HepG2 (cell line): ENCODE results near the gene PRICKLE3. TPM values are rescaled to one million over a fixed set of nuclear protein-coding genes. Genes with fewer than 3 reads are reported as not detected.
A peak's percentile ranks its signal among the peaks of the same experiment; 100 is the strongest.

Source experiments
- ARNT2 ChIP-seq: sonication (generic); formaldehyde crosslinking; IDR thresholded peaks from 2 replicates; pipeline ENCODE4 v1.8.0; 2022; ENCODE audit warnings: mild to moderate bottlenecking, low read depth, missing genetic modification reagents, moderate library complexity
- DR1 ChIP-seq: sonication (generic); formaldehyde crosslinking; IDR thresholded peaks from 2 replicates; pipeline ENCODE4 v1.8.0; 2021; ENCODE audit warnings: mild to moderate bottlenecking, missing genetic modification reagents, inconsistent platforms
- FOXC1 ChIP-seq: sonication (generic); formaldehyde crosslinking; IDR thresholded peaks from 2 replicates; pipeline ENCODE4 v1.8.0; 2022; ENCODE audit warnings: mild to moderate bottlenecking, missing genetic modification reagents, borderline replicate concordance
- KLF6 ChIP-seq: IDR thresholded peaks from 2 replicates; pipeline ENCODE4 v1.8.0; 2016; ENCODE audit warnings: missing biosample characterization, missing genetic modification reagents
- MBNL3 ChIP-seq: fragments of 250-450 bp; sonication (Bioruptor Pico); conservative IDR thresholded peaks from 2 replicates; pipeline ENCODE4 v1.8.0; 2022; ENCODE audit warnings: mild to moderate bottlenecking, inconsistent platforms
- NR2F1 ChIP-seq, 2 experiments: fragments of 450-650 bp in 1 of 2; formaldehyde crosslinking in 1 of 2; IDR thresholded peaks; 2 replicates each; pipeline versions ENCODE4 v1.5.0 to v1.6.1; 2016 to 2020; ENCODE audit warnings: mild to moderate bottlenecking in 1 of 2, missing compliant biosample characterization in 1 of 2, missing genetic modification reagents in 1 of 2, moderate library complexity in 1 of 2
- POLR2AphosphoS2 ChIP-seq: IDR thresholded peaks from 2 replicates; pipeline ENCODE4 v1.6.1; 2011; ENCODE audit warnings: low read depth, low read length, improper control_type of control experiment
- REPIN1 ChIP-seq: sonication (generic); formaldehyde crosslinking; IDR thresholded peaks from 2 replicates; pipeline ENCODE4 v1.8.0; 2022; ENCODE audit warnings: missing genetic modification reagents, low read depth, mild to moderate bottlenecking, borderline replicate concordance
- RXRA ChIP-seq: sonication (generic); formaldehyde crosslinking; IDR thresholded peaks from 2 replicates; pipeline ENCODE4 v1.5.1; 2020; ENCODE audit warnings: missing genetic modification reagents
- TCF7 ChIP-seq: sonication (generic); IDR thresholded peaks from 2 replicates; pipeline ENCODE4 v1.6.1; 2016; ENCODE audit warnings: antibody characterized with exemption, low read depth
- THAP11 ChIP-seq: IDR thresholded peaks from 2 replicates; pipeline ENCODE4 v1.6.1; 2016; ENCODE audit warnings: missing biosample characterization, missing genetic modification reagents
- ZBTB8A ChIP-seq: sonication (generic); formaldehyde crosslinking; IDR thresholded peaks from 2 replicates; pipeline ENCODE4 v1.4.0; 2020; ENCODE audit warnings: mild to moderate bottlenecking, low read depth, missing genetic modification reagents, borderline replicate concordance
- ZNF790 ChIP-seq: sonication (generic); formaldehyde crosslinking; IDR thresholded peaks from 2 replicates; pipeline ENCODE4 v1.8.0; 2022; ENCODE audit warnings: missing genetic modification reagents, mild to moderate bottlenecking, borderline replicate concordance
- ZSCAN9 ChIP-seq: IDR thresholded peaks from 2 replicates; pipeline ENCODE4 v1.6.1; 2016; ENCODE audit warnings: borderline replicate concordance
- polyA plus RNA-seq, 8 experiments: library from polyadenylated mRNA; depleted of rRNA in 3 of 8; stranded (reverse) in 7 of 8; unstranded in 1 of 8; fragments of >200 nt; fragmentation: Illumina TruSeq in 4 of 8; extraction: Trizol in 4 of 8; gene quantifications; 2 replicates each; pipeline versions ENCODE4 v1.2.1 to v1.2.3, GENCODE V29; 2011 to 2016; ENCODE audit warnings: low read depth in 4 of 8, missing spikeins in 1 of 8, mixed read lengths in 1 of 8; ENCODE audit not compliant: insufficient read depth in 1 of 8
- total RNA-seq, 5 experiments: library from RNA; depleted of rRNA; stranded (reverse); fragments of >200 nt; fragmentation: Illumina TruSeq; extraction: Trizol; gene quantifications; 2 replicates each; pipeline ENCODE4 v1.2.3, GENCODE V29; 2016; ENCODE audit warnings: low read depth in 1 of 5
- TF ChIP-seq, protein P1 (sequence below): sonication (generic); formaldehyde crosslinking; conservative IDR thresholded peaks from 2 replicates; pipeline ENCODE4 v1.8.0; 2022; ENCODE audit warnings: mild to moderate bottlenecking, moderate library complexity, missing genetic modification reagents
- TF ChIP-seq, protein P2 (sequence below): sonication (generic); formaldehyde crosslinking; IDR thresholded peaks from 2 replicates; pipeline ENCODE4 v1.4.0; 2020; ENCODE audit warnings: mild to moderate bottlenecking, low read depth, missing genetic modification reagents
- TF ChIP-seq, protein P3 (sequence below): sonication (generic); formaldehyde crosslinking; IDR thresholded peaks from 2 replicates; pipeline ENCODE4 v1.4.0; 2020; ENCODE audit warnings: missing genetic modification reagents
- TF ChIP-seq, protein P4 (sequence below): sonication (generic); formaldehyde crosslinking; IDR thresholded peaks from 2 replicates; pipeline ENCODE4 v1.4.0; 2020; ENCODE audit warnings: missing genetic modification reagents

Gene PRICKLE3
- total and polyA plus RNA-seq, 2 of the 13 experiments (the other 11 are each of a cell fraction or from before 2014, with no cell fraction given) = 2.6 TPM

DNA sequence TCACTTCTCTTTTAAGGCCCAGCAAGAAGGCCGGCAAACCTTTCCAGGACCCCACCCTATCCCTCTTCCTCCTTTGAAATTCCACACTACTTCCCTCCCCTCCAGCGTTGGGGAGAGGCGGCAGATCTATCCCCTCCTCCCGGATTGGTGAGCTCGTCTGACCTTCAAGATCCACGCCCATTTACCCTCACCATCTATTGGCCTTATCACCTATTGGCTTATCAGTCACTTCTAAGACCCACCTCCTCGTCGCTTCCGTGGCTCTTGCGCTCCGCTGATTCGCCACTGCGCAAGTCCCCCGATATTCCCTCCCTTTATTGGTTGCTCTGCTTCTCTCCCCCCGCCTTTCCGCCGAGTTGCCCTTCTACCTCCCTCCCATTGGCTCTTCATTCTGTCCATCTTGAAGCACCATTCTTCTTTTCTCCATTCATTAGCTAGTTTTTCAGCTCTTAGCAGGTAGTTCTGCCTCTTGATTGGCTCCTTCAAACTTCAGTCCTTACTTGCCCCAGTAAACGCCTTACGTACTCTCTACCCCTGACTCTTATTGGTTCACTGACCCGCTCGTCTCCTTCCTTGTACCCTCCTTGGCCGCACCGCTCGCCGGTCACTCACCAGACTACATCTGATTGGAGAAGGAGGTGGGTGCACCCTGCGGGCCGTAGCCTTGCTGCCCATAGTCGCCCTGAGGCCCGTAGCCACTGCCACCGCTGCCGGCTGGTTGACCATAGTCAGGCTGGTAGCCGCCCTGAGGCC, 4.8 kb upstream of the PRICKLE3 start (continued):
- TF ChIP-seq NR2F1 (CRISPR knock-in tag; IDR thresholded peaks at IDR 0.05) = no peak
- no peak for TF ChIP-seq ARNT2 (CRISPR knock-in tag)
- peak; percentile 73 for TF ChIP-seq THAP11 (CRISPR knock-in tag)
- TF ChIP-seq FOXC1 (CRISPR knock-in tag) = no peak
- no peak for TF ChIP-seq TCF7
- TF ChIP-seq REPIN1 (CRISPR knock-in tag) = no peak
- TF ChIP-seq, protein P1, sequence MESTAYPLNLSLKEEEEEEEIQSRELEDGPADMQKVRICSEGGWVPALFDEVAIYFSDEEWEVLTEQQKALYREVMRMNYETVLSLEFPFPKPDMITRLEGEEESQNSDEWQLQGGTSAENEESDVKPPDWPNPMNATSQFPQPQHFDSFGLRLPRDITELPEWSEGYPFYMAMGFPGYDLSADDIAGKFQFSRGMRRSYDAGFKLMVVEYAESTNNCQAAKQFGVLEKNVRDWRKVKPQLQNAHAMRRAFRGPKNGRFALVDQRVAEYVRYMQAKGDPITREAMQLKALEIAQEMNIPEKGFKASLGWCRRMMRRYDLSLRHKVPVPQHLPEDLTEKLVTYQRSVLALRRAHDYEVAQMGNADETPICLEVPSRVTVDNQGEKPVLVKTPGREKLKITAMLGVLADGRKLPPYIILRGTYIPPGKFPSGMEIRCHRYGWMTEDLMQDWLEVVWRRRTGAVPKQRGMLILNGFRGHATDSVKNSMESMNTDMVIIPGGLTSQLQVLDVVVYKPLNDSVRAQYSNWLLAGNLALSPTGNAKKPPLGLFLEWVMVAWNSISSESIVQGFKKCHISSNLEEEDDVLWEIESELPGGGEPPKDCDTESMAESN = no peak
- TF ChIP-seq, protein P2, sequence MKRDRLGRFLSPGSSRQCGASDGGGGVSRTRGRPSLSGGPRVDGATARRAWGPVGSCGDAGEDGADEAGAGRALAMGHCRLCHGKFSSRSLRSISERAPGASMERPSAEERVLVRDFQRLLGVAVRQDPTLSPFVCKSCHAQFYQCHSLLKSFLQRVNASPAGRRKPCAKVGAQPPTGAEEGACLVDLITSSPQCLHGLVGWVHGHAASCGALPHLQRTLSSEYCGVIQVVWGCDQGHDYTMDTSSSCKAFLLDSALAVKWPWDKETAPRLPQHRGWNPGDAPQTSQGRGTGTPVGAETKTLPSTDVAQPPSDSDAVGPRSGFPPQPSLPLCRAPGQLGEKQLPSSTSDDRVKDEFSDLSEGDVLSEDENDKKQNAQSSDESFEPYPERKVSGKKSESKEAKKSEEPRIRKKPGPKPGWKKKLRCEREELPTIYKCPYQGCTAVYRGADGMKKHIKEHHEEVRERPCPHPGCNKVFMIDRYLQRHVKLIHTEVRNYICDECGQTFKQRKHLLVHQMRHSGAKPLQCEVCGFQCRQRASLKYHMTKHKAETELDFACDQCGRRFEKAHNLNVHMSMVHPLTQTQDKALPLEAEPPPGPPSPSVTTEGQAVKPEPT (CRISPR knock-in tag) = no peak
- no peak for TF ChIP-seq KLF6 (CRISPR knock-in tag)
- no peak for TF ChIP-seq DR1
- TF ChIP-seq POLR2AphosphoS2 = no peak
- no peak for TF ChIP-seq ZSCAN9 (CRISPR knock-in tag)
- TF ChIP-seq, protein P3, sequence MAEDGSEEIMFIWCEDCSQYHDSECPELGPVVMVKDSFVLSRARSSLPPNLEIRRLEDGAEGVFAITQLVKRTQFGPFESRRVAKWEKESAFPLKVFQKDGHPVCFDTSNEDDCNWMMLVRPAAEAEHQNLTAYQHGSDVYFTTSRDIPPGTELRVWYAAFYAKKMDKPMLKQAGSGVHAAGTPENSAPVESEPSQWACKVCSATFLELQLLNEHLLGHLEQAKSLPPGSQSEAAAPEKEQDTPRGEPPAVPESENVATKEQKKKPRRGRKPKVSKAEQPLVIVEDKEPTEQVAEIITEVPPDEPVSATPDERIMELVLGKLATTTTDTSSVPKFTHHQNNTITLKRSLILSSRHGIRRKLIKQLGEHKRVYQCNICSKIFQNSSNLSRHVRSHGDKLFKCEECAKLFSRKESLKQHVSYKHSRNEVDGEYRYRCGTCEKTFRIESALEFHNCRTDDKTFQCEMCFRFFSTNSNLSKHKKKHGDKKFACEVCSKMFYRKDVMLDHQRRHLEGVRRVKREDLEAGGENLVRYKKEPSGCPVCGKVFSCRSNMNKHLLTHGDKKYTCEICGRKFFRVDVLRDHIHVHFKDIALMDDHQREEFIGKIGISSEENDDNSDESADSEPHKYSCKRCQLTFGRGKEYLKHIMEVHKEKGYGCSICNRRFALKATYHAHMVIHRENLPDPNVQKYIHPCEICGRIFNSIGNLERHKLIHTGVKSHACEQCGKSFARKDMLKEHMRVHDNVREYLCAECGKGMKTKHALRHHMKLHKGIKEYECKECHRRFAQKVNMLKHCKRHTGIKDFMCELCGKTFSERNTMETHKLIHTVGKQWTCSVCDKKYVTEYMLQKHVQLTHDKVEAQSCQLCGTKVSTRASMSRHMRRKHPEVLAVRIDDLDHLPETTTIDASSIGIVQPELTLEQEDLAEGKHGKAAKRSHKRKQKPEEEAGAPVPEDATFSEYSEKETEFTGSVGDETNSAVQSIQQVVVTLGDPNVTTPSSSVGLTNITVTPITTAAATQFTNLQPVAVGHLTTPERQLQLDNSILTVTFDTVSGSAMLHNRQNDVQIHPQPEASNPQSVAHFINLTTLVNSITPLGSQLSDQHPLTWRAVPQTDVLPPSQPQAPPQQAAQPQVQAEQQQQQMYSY (CRISPR knock-in tag) = no peak
- no peak for TF ChIP-seq MBNL3 (CRISPR knock-in tag)
- no peak for TF ChIP-seq ZNF790 (CRISPR knock-in tag)
- TF ChIP-seq, protein P4, sequence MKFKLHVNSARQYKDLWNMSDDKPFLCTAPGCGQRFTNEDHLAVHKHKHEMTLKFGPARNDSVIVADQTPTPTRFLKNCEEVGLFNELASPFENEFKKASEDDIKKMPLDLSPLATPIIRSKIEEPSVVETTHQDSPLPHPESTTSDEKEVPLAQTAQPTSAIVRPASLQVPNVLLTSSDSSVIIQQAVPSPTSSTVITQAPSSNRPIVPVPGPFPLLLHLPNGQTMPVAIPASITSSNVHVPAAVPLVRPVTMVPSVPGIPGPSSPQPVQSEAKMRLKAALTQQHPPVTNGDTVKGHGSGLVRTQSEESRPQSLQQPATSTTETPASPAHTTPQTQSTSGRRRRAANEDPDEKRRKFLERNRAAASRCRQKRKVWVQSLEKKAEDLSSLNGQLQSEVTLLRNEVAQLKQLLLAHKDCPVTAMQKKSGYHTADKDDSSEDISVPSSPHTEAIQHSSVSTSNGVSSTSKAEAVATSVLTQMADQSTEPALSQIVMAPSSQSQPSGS (CRISPR knock-in tag) = 0 out of 2 replicates have a peak, but pooled peaks have one; percentile 17
- no peak for TF ChIP-seq ZBTB8A (CRISPR knock-in tag)
- TF ChIP-seq RXRA = 0 out of 2 replicates have a peak, but pooled peaks have one; percentile 15
